Left forelimb (tissue), 1 donor: Measurements from ENCODE around the gene KIF18A.
"Not testable (repeated sequence)": the region's sequence is repeated elsewhere in the genome, so short reads cannot be mapped to it uniquely, and the experiment has no call there.

Experiments used
- DNase-seq: peaks from one replicate; pipeline ENCODE4 v3.0.0-alpha.2; 2018; ENCODE audit warnings: low spot score

Gene KIF18A

GRCh38 chr11:28107750-28108618 lies at the start of gene KIF18A, which contains the start of gene METTL15:
Gene KIF18A, minus strand, starts transcription at chr11:28108156. Its CDS starts 10,209 bp downstream, at chr11:28097947.
Gene METTL15, plus strand, starts transcription at chr11:28108388. Its CDS starts 4,947 bp downstream, at chr11:28113335.
- peak; percentile 100 for DNase-seq

- no peak for DNase-seq
These were observed 45.6 kb upstream of the KIF18A start for GRCh38 chr11:28153586-28153985.

- no peak for DNase-seq
These were observed 44.8 kb upstream of the KIF18A start for GRCh38 chr11:28152743-28153142.

- DNase-seq = no peak
These were observed 38.3 kb upstream of the KIF18A start for GRCh38 chr11:28146123-28146751.

- no peak for DNase-seq
These were observed 36.9 kb upstream of the KIF18A start for GRCh38 chr11:28144808-28145207.

- DNase-seq = no peak
These were observed 34.8 kb upstream of the KIF18A start for GRCh38 chr11:28142724-28143123.

- DNase-seq = no peak
These were observed 32.9 kb upstream of the KIF18A start for GRCh38 chr11:28140689-28141455.

- no peak for DNase-seq
These were observed 32.0 kb upstream of the KIF18A start for GRCh38 chr11:28139841-28140415.

- no peak for DNase-seq
These were observed 29.9 kb upstream of the KIF18A start for GRCh38 chr11:28137832-28138231.

GRCh38 chr11:28137366-28137765 lies 29.4 kb upstream of the KIF18A start:
- DNase-seq = no peak

GRCh38 chr11:28136157-28136556 lies 28.2 kb upstream of the KIF18A start:
- not testable (repeated sequence) for DNase-seq

GRCh38 chr11:28133146-28133545 lies 25.2 kb upstream of the KIF18A start:
- no peak for DNase-seq

- no peak for DNase-seq
These were observed 24.6 kb upstream of the KIF18A start for GRCh38 chr11:28132548-28132947.

- no peak for DNase-seq
These were observed 15.2 kb upstream of the KIF18A start for GRCh38 chr11:28123151-28123581.

GRCh38 chr11:28117712-28118111 lies 9.8 kb upstream of the KIF18A start:
- no peak for DNase-seq

GRCh38 chr11:28114731-28115130 lies 6.8 kb upstream of the KIF18A start:
- DNase-seq = no peak

GRCh38 chr11:28114116-28114515 lies 6.2 kb upstream of the KIF18A start:
- no peak for DNase-seq

- no peak for DNase-seq
These were observed 2.9 kb upstream of the KIF18A start for GRCh38 chr11:28110821-28111200.

- DNase-seq = peak; percentile 81
These were observed 2.3 kb upstream of the KIF18A start for GRCh38 chr11:28110108-28110820.

GRCh38 chr11:28108958-28109357 lies 1.0 kb upstream of the KIF18A start:
- no peak for DNase-seq

- DNase-seq = no peak
These were observed 686 bp downstream of the KIF18A start for GRCh38 chr11:28107191-28107749.
